ENCODE results near the gene ADARB1.

DNA sequence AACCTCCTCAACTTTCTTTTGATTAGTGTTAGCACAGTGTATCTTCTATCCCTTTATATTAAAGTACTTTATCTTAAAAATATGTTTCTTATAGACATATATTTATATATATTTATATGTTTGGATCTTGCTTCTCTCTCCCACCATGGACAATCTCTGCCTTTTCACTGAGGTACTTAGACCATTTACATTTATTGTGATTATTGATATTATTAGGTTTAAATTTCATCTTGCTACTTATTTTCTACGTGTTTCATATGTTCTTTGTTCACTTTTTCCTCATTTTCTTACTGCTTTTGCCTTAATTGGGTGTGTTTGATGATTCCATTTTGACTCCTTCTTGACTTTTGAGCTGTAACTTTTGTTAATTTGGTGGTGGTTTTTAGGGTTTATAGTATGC is 142.6 kb downstream of the ADARB1 start:
- TF ChIP-seq, protein P1, sequence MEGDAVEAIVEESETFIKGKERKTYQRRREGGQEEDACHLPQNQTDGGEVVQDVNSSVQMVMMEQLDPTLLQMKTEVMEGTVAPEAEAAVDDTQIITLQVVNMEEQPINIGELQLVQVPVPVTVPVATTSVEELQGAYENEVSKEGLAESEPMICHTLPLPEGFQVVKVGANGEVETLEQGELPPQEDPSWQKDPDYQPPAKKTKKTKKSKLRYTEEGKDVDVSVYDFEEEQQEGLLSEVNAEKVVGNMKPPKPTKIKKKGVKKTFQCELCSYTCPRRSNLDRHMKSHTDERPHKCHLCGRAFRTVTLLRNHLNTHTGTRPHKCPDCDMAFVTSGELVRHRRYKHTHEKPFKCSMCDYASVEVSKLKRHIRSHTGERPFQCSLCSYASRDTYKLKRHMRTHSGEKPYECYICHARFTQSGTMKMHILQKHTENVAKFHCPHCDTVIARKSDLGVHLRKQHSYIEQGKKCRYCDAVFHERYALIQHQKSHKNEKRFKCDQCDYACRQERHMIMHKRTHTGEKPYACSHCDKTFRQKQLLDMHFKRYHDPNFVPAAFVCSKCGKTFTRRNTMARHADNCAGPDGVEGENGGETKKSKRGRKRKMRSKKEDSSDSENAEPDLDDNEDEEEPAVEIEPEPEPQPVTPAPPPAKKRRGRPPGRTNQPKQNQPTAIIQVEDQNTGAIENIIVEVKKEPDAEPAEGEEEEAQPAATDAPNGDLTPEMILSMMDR (IDR thresholded peaks at IDR 0.05; ENCODE audit: poor library complexity): no peak
- no peak for TF ChIP-seq EZH2 (IDR thresholded peaks at IDR 0.05; ENCODE audit: borderline replicate concordance)
